Mesothelial cell of epicardium (in vitro differentiated cells): ENCODE measurements around the gene GPR162. TPM values are rescaled to one million over a fixed set of nuclear protein-coding genes. Genes with fewer than 3 reads are reported as not detected.
"Not testable (repeated sequence)": the region's sequence is repeated elsewhere in the genome, so short reads cannot be mapped to it uniquely, and the experiment has no call there.

Source experiments
- DNase-seq, 2 experiments: peaks; one replicate each; pipeline ENCODE4 v3.0.0; 2021; ENCODE audit warnings: low spot score in 2 of 2; ENCODE audit not compliant: unreplicated experiment in 2 of 2
- H3K27ac Mint-ChIP-seq: 2 replicates; pipeline ENCODE4 v1.8.0; 2021; ENCODE audit warnings: mixed read lengths
- H3K27me3 Mint-ChIP-seq: 2 replicates; pipeline ENCODE4 v1.8.0; 2021; ENCODE audit warnings: low read depth, mixed read lengths
- H3K36me3 Mint-ChIP-seq: 2 replicates; pipeline ENCODE4 v1.8.0; 2021; ENCODE audit warnings: mixed read lengths
- H3K4me1 Mint-ChIP-seq: 2 replicates; pipeline ENCODE4 v1.8.0; 2021; ENCODE audit warnings: mixed read lengths
- H3K4me3 Mint-ChIP-seq: 2 replicates; pipeline ENCODE4 v1.8.0; 2021; ENCODE audit warnings: mild to moderate bottlenecking, moderate library complexity, mixed read lengths
- H3K9me3 Mint-ChIP-seq: 2 replicates; pipeline ENCODE4 v1.8.0; 2021; ENCODE audit warnings: mixed read lengths
- CTCF ChIP-seq: fragments of 200-600 bp; sonication (generic); IDR thresholded peaks from one replicate; pipeline ENCODE4 v1.5.0; 2021; ENCODE audit warnings: antibody characterized with exemption; ENCODE audit not compliant: unreplicated experiment
- total RNA-seq: library from RNA; stranded (reverse); gene quantifications from 3 replicates; pipeline ENCODE4 v1.2.1, GENCODE V29; 2021

The GPR162 gene
- total RNA-seq, 1 donor from 2014 or later: 10.8 TPM

- no peaks in the 10 kb centered on the region for H3K9me3 Mint-ChIP-seq
- no peaks in the 10 kb centered on the region for H3K27me3 Mint-ChIP-seq
- H3K4me3 Mint-ChIP-seq: no peak overlapping the region
- no peak for TF ChIP-seq CTCF
- no peak overlapping the region for H3K27ac Mint-ChIP-seq
- no peak for DNase-seq
- no peaks in the 10 kb centered on the region for H3K4me1 Mint-ChIP-seq
- peaks cover 44% of the 10 kb centered on the region for H3K36me3 Mint-ChIP-seq
These were observed 38.5 kb downstream of the GPR162 start for GRCh38 chr12:6860116-6860515.

- no peak for DNase-seq
- no peak for TF ChIP-seq CTCF
- peaks cover 48% of the 10 kb centered on the region for H3K36me3 Mint-ChIP-seq
- H3K27ac Mint-ChIP-seq: no peak overlapping the region
- H3K4me1 Mint-ChIP-seq: no peaks in the 10 kb centered on the region
- H3K4me3 Mint-ChIP-seq: no peak overlapping the region
- H3K9me3 Mint-ChIP-seq: no peaks in the 10 kb centered on the region
- H3K27me3 Mint-ChIP-seq: no peaks in the 10 kb centered on the region
These were observed 39.3 kb downstream of the GPR162 start for GRCh38 chr12:6860942-6861341.

DNA sequence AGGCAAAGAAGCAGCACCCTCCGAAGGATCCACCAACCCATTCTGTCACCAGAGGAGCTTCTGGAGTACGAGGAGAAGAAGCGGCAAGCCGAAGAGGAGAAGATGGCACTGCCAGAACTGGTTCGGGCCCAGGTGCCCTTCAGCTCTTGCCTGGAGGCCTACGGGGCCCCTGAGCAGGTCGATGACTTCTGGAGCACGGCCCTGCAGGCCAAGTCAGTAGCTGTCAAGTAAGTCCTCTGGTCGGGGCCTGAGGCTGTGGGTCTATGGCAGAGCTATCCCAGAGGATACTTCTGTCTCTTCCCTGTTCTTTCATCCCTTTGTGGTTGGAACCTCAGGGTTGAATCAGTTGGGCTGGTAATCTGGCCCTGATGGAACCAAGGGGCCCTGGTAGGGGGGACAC, 39.8 kb downstream of the GPR162 start:
- TF ChIP-seq CTCF: no peak
- H3K9me3 Mint-ChIP-seq: no peaks in the 10 kb centered on the region
- H3K4me1 Mint-ChIP-seq: peaks cover under 1% of the 10 kb centered on the region
- no peaks in the 10 kb centered on the region for H3K27me3 Mint-ChIP-seq
- no peak overlapping the region for H3K27ac Mint-ChIP-seq
- peaks cover 48% of the 10 kb centered on the region for H3K36me3 Mint-ChIP-seq
- no peak for DNase-seq
- H3K4me3 Mint-ChIP-seq: no peak overlapping the region

- DNase-seq: no peak
- H3K36me3 Mint-ChIP-seq: peaks cover 38% of the 10 kb centered on the region
These were observed 41.4 kb downstream of the GPR162 start for GRCh38 chr12:6863033-6863432.

DNA sequence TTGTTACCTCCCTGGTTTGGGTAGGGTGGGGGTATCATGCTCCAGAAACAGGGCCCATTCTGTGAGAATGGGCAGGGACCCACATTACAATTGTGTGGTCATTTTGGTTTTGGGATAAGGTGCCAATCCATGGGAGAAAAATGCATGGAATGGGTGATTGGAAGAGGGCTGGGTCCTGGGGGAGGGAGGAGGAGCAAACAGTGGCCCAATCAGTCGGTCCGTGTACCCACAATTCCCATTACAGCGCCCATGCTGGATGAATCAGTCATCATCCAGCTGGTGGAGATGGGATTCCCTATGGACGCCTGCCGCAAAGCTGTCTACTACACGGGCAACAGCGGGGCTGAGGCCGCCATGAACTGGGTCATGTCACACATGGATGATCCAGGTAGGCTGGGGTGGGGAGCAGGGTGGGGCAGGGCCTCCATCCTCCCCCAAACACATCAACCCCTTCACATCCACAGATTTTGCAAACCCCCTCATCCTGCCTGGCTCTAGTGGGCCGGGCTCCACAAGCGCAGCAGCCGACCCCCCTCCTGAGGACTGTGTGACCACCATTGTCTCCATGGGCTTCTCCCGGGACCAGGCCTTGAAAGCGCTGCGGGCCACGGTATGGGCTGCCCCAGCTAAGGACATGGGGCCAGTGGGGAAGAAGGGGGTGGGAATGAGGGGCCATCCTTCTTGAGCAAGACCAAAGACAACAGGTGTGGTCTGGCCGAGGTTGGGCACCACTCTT, 42.1 kb downstream of the GPR162 start:
- Mint-ChIP-seq H3K27me3 (no peaks in the 10 kb centered on the region), H3K9me3 (no peaks in the 10 kb centered on the region), H3K36me3 (peaks cover 36% of the 10 kb centered on the region), H3K4me3 (no peak overlapping the region), H3K27ac (no peak overlapping the region), H3K4me1 (peaks cover 10% of the 10 kb centered on the region)
- no peak for TF ChIP-seq CTCF
- no peak for DNase-seq

More at GRCh38 chr12:6863033-6863432, 41.4 kb downstream of the GPR162 start:
- Mint-ChIP-seq H3K4me3 (no peak overlapping the region), H3K27ac (no peak overlapping the region), H3K9me3 (no peaks in the 10 kb centered on the region), H3K27me3 (no peaks in the 10 kb centered on the region), H3K4me1 (peaks cover 4% of the 10 kb centered on the region)
- TF ChIP-seq CTCF: no peak

- Mint-ChIP-seq H3K36me3 (peaks cover 39% of the 10 kb centered on the region), H3K4me3 (peak overlapping the region; percentile 13), H3K4me1 (peaks cover 20% of the 10 kb centered on the region)
- H3K27ac Mint-ChIP-seq, H3K27me3 Mint-ChIP-seq, DNase-seq, H3K9me3 Mint-ChIP-seq: not testable (repeated sequence)
These were observed 43.7 kb downstream of the GPR162 start for GRCh38 chr12:6865307-6865706.
